Neural crest cell (in vitro differentiated cells): ENCODE measurements around the gene ZNF804B. TPM values are rescaled to one million over a fixed set of nuclear protein-coding genes. Genes with fewer than 3 reads are reported as not detected.

Experiments used
- DNase-seq: peaks from one replicate; pipeline ENCODE4 v3.0.0; 2021; ENCODE audit warnings: low read depth, mixed read lengths, low spot score
- H3K27ac Mint-ChIP-seq: one replicate; pipeline ENCODE4 v1.8.0; 2021; ENCODE audit warnings: mild to moderate bottlenecking, mixed read lengths; ENCODE audit not compliant: unreplicated experiment
- H3K27me3 Mint-ChIP-seq: 2 replicates; pipeline ENCODE4 v1.8.0; 2021; ENCODE audit warnings: low read depth, mild to moderate bottlenecking, mixed read lengths
- H3K36me3 Mint-ChIP-seq: 2 replicates; pipeline ENCODE4 v1.8.0; 2021; ENCODE audit warnings: low read depth, mild to moderate bottlenecking, mixed read lengths
- H3K4me1 Mint-ChIP-seq: 2 replicates; pipeline ENCODE4 v1.8.0; 2021; ENCODE audit warnings: mixed read lengths
- H3K4me3 Mint-ChIP-seq: one replicate; pipeline ENCODE4 v1.8.0; 2021; ENCODE audit warnings: mild to moderate bottlenecking, mixed read lengths
- H3K9me3 Mint-ChIP-seq: 2 replicates; pipeline ENCODE4 v1.8.0; 2021; ENCODE audit warnings: mixed read lengths
- CTCF ChIP-seq: fragments of 200-600 bp; sonication (generic); conservative IDR thresholded peaks from 2 replicates; pipeline ENCODE4 v1.5.0; 2021; ENCODE audit warnings: antibody characterized with exemption, mild to moderate bottlenecking
- total RNA-seq: library from RNA; stranded (reverse); gene quantifications from 2 replicates; pipeline ENCODE4 v1.2.1, GENCODE V29; 2021

ZNF804B gene
- total RNA-seq, 1 donor from 2014 or later: not detected

- no peaks in the 10 kb centered on the region for H3K4me1 Mint-ChIP-seq
- no peak overlapping the region for H3K4me3 Mint-ChIP-seq
- DNase-seq: no peak
- no peak for TF ChIP-seq CTCF
- H3K27ac Mint-ChIP-seq: no peak overlapping the region
- H3K36me3 Mint-ChIP-seq: no peaks in the 10 kb centered on the region
- H3K9me3 Mint-ChIP-seq: no peaks in the 10 kb centered on the region
- no peaks in the 10 kb centered on the region for H3K27me3 Mint-ChIP-seq
Measured at GRCh38 chr7:88792361-88792760, 32.9 kb downstream of the ZNF804B start.

GRCh38 chr7:88795553-88795952 is 36.1 kb downstream of the ZNF804B start, which contains the start of gene TEX47:
TEX47 (minus strand) TSS chr7:88795737; CDS start chr7:88794942, 795 bp downstream.
- DNase-seq: no peak
- H3K27me3 Mint-ChIP-seq: no peaks in the 10 kb centered on the region
- peak within 1 kb of the TSS; percentile 32 for H3K27ac Mint-ChIP-seq
- H3K36me3 Mint-ChIP-seq: no peaks in the 10 kb centered on the region
- no peak for TF ChIP-seq CTCF
- H3K4me3 Mint-ChIP-seq: no peak within 1 kb of the TSS
- H3K4me1 Mint-ChIP-seq: no peaks in the 10 kb centered on the region
- H3K9me3 Mint-ChIP-seq: no peaks in the 10 kb centered on the region

GRCh38 chr7:88801046-88801445 is 41.5 kb downstream of the ZNF804B start:
- no peaks in the 10 kb centered on the region for H3K4me1 Mint-ChIP-seq
- no peaks in the 10 kb centered on the region for H3K36me3 Mint-ChIP-seq
- no peak for DNase-seq
- no peaks in the 10 kb centered on the region for H3K9me3 Mint-ChIP-seq
- no peak overlapping the region for H3K27ac Mint-ChIP-seq
- H3K4me3 Mint-ChIP-seq: no peak overlapping the region
- no peaks in the 10 kb centered on the region for H3K27me3 Mint-ChIP-seq
- TF ChIP-seq CTCF: no peak

DNA sequence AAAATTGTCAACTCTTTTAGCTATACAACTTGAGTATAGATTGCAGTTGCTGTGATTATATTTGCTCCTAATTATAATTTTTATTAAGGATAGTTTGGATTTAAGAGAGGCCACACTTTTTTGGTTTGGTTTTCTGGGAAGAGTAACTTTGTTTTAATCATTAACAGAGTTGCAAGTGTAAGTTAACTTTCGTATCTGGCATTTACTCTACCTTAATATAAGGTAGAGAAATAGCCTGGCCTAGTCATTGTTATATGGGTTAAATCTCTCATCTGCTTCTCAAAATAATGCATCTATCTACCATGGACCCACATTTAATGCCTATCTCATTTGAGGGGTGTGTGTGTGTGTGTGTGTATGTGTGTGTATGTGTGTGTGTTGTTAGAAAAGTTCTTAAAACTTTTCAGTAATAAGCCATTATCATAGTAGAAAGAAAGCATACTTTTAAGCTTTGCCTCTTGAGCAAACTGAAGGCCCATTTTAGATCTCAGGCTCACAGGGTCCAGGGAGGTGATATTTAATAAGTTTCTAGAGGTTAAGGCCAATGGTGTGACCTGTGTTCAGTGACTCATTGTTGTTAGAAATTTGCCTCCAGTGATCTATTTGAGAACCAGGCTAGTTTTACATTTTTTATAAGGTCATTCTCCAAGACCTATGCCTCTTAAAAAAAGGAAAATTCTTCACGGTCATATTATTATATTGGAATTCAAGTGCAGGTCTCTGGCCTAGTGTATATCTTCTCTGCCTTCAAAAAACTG is 47.0 kb downstream of the ZNF804B start:
- H3K27ac Mint-ChIP-seq: no peak overlapping the region
- no peak overlapping the region for H3K4me3 Mint-ChIP-seq
- no peak for TF ChIP-seq CTCF
- no peaks in the 10 kb centered on the region for H3K27me3 Mint-ChIP-seq
- H3K9me3 Mint-ChIP-seq: peaks cover 2% of the 10 kb centered on the region
- no peak for DNase-seq
- H3K4me1 Mint-ChIP-seq: no peaks in the 10 kb centered on the region
- no peaks in the 10 kb centered on the region for H3K36me3 Mint-ChIP-seq

GRCh38 chr7:88818552-88818951 is 59.1 kb downstream of the ZNF804B start:
- Mint-ChIP-seq H3K9me3 (no peaks in the 10 kb centered on the region), H3K36me3 (no peaks in the 10 kb centered on the region), H3K27me3 (no peaks in the 10 kb centered on the region), H3K27ac (no peak overlapping the region), H3K4me3 (no peak overlapping the region), H3K4me1 (no peaks in the 10 kb centered on the region)
- TF ChIP-seq CTCF: no peak
- DNase-seq: no peak
